NCI-H2196 (cell line): ENCODE results near the gene PTPRB.

Experiments
- DNase-seq: peaks from one replicate; lab custom pipeline; 2025; ENCODE audit not compliant: unreplicated experiment; lab: John Stamatoyannopoulos, UW

The PTPRB gene

GRCh38 chr12:70598467-70599193 is 38.6 kb downstream of the PTPRB start:
- no peak for DNase-seq

DNA sequence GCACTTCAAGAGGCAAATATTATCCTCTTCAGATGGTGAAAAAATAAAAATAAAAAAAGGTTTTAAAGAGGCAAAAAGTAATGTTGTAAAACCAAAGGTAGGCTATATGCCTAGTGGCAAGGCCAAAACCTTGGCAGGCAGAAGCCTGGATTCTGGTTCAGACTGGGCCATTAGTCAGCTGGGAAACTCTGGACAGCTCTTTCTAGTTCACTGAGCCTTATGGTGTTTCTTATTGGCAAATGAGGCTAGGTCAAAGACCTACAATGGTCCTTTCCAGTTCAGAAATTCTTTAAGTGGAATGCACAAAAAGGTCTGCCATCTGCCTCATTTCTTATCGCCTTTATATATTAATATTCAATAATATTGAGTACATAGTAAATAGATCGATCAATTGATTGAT is 44.6 kb downstream of the PTPRB start:
- no peak for DNase-seq

- no peak for DNase-seq
Measured at GRCh38 chr12:70590549-70591226, 46.5 kb downstream of the PTPRB start.

DNA sequence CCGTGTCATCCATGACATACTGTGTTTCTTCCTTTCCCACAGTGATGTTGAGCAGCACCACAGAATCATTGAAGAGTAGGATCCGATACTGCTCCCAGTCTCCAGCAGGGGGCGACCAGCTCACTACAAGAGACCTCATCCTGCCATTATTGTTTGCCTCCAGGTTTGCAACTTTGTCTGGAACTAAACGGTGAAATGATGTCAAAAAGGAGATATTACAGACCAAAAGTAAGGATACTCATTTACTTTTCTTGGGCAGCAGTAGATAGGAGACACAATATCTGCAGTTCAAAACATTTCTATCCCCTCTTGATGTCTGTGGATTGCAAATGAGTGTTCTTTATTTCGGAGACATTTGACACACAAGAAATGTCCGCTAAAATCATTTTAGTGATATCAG is 47.2 kb downstream of the PTPRB start:
- DNase-seq = peak; percentile 32

- no peak for DNase-seq
Measured at GRCh38 chr12:70584332-70584731, 52.9 kb downstream of the PTPRB start.

- DNase-seq = no peak
Measured at GRCh38 chr12:70583251-70583650, 54.0 kb downstream of the PTPRB start.

GRCh38 chr12:70581208-70581607 is 56.0 kb downstream of the PTPRB start:
- DNase-seq = no peak

DNA sequence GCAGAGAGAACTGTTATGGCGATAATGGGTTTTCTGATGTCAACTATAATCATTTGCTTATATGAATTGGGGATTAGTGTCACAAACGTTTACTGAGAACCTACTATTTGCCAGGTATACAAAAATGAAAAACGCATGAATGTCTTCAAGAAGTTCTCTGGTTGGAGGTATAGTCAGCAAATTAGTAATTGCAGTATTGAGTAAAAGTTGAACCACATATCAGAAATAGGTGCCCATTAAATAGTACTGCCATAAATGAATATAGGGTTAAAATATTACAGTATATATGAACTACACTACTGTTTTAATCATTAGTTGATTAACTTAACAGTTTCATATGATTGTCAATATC is 60.0 kb downstream of the PTPRB start:
- DNase-seq = no peak

GRCh38 chr12:70576341-70577282 is 60.6 kb downstream of the PTPRB start:
- peak; percentile 85 for DNase-seq

DNA sequence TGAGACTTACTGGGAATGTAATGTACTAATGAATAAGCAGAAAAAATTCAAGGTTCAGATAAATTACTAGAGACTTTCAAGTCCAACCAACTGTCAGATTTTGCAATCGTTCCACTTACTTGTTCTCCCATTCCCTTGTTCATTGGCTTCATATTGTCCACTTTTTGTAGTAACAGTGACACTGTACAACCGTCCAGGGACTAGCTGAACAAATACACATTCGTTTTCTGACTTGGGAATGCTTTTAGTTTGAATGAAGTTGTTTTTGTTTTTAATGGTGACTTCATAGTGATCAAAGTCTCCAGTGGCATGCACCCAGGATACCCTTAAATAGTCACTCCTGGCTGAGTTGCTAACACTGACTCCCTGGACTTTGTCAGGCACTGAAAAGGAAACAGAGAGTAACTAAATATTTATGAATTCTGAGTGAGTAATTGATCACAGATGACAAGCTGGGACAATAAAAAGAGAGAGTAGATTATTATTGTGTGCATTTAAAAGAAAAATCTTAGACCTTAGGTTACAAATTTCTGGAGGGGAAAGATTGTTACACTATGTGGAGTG is 65.4 kb downstream of the PTPRB start:
- no peak for DNase-seq

DNA sequence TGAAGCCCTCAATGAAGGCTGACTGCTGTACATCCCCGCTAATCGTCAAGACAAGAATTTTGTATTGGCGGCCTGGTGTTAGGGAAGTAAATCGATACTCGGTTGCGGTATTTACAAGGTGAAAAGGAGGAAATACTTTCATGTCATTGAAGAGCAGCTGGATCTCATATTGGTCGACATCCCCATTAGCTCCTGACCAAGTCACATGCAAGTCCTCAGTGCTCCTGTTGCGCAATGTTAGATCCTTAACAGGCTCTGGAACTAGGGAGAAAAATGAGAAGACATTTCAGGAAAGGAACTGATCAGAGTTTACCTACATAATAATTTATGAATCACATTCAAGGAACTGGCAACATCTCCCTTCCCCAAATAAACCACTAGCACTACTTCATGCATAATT is 66.2 kb downstream of the PTPRB start:
- DNase-seq = no peak

- DNase-seq = no peak
Measured at GRCh38 chr12:70561550-70561949, 75.7 kb downstream of the PTPRB start.

DNA sequence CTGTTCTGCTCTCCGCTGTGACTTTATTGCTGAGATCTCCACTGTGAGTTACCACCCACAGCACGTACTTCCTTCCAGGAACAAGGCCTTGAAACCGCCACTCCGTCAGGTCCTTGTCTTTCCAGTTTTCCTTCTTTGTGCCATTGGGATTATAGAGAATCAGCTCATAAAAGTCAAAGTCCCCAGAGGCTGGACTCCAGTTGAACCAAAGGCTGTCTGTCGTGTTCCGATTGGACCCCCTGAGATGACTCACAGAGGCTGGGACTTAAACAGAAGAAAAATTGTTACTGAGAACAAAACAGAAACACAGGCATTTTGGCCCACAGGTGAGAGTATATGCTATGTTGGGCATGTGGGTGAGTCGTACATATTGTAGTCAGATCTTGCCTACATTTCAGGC is 76.6 kb downstream of the PTPRB start:
- DNase-seq = no peak

DNA sequence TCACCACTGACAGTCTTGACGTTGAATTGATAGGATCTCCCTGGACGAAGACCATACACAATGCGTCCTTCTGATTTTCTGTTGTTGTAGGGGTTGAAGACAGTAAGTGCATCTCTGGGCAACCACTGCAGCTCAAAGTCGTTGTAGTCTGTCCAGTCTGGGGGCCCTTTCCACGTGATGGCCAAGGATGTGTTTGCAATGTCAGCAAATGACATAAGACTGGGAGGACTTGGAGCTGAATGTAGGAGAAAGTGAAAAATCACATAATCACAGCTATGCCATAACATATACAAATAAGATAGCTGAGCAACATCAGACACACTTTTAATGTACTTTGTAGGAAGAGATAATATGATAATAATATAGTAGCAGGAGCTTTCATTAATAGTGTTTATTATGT is 77.8 kb downstream of the PTPRB start:
- no peak for DNase-seq

DNA sequence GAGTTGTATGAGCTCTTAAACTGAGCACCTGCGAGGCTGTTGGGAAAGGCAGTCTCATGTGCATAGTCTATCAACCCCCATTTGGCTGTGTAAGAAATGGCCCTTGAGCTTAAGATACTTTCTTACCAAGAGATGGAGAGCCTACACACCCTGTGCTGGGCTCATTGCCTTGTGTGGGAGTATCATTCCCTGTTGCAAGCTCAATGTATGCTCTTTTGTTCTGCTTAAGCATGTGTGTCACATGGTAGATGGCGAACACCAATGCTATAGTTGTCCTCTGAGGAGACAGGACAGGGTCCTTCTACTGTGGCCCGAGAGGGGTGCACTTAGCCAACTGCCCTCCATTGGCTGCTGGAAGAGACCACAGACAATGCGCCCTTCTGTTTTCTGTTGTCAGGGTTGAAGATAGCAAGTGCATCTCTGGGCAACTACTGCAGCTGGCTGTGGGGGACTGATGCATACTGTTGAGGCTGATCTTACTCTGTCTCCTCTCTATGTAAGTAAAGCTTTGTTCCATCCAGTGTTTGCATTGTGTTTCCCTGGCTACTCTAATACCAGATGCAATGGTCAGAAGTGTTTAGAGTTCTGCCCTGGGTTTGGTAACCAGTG is 79.5 kb downstream of the PTPRB start:
- DNase-seq = no peak

GRCh38 chr12:70556179-70556869 is 80.9 kb downstream of the PTPRB start:
- DNase-seq = no peak

- no peak for DNase-seq
Measured at GRCh38 chr12:70555081-70555480, 82.1 kb downstream of the PTPRB start.

GRCh38 chr12:70553391-70553859 is 83.8 kb downstream of the PTPRB start:
- DNase-seq = peak; percentile 16

DNA sequence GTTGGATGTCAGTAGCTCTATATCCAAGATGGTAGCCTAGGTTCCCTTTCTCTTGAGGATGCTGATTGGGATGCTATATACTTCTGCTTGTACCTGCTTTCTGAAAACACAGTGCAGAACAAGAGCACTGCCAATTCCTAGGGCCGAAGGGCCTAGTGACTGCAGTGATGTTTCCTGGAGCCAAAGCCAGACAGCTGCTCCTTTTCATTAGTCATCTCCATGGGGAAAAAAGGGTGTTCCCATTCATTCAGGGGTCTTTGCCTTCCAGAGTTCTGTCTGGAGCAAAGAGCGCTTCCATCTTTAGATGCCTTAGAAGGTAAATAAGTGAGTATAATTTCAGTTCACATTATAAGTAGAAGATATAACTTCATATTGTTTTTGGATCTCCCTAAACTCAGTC is 85.5 kb downstream of the PTPRB start:
- DNase-seq = no peak

DNA sequence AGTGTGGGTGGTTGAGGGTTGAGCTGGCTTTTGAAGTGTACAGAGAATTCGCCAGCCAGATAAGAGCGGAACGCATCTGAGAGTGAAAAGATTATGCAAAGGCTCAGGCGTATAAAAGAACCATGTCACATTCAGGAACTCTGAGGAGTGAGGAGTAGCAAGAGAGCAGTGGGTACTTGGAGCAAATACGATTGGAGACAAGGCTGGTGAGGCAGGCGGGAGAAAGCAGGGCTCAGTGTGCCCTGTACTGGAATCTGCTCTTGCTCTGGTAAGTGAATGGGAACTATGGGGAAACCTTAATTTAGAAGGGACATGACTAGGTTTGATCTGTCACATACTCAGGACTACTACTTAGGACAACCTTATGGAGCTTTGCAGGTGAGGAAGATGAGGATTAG is 87.0 kb downstream of the PTPRB start:
- DNase-seq = no peak
